ENCODE measurements around the gene SLC35G3. TPM values are rescaled to one million over a fixed set of nuclear protein-coding genes. Genes with fewer than 3 reads are reported as not detected.

Gene SLC35G3
- polyA plus RNA-seq, 1 of the 3 experiments (the other 2 are of a cell fraction) = not detected

DNA sequence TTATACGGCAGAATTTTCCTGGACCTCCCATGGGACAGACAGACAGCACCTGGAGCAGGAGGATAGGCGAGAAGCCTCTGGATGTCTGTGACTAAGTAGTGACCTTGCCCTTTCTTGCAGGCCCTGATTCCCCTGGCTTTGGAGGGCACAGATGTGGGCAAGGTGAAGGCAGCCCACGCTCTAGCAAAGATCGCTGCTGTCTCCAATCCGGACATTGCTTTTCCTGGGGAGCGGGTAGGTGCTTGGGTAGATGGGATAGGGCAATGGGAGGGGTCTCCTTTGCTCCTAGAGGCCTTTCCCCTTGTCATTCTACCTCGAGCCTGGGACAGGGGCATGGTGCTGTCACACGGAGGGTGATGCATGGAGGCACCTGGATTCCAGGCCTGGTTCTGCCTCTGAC, 17.3 kb downstream of the SLC35G3 start (continued):
- TF ChIP-seq, protein P1, sequence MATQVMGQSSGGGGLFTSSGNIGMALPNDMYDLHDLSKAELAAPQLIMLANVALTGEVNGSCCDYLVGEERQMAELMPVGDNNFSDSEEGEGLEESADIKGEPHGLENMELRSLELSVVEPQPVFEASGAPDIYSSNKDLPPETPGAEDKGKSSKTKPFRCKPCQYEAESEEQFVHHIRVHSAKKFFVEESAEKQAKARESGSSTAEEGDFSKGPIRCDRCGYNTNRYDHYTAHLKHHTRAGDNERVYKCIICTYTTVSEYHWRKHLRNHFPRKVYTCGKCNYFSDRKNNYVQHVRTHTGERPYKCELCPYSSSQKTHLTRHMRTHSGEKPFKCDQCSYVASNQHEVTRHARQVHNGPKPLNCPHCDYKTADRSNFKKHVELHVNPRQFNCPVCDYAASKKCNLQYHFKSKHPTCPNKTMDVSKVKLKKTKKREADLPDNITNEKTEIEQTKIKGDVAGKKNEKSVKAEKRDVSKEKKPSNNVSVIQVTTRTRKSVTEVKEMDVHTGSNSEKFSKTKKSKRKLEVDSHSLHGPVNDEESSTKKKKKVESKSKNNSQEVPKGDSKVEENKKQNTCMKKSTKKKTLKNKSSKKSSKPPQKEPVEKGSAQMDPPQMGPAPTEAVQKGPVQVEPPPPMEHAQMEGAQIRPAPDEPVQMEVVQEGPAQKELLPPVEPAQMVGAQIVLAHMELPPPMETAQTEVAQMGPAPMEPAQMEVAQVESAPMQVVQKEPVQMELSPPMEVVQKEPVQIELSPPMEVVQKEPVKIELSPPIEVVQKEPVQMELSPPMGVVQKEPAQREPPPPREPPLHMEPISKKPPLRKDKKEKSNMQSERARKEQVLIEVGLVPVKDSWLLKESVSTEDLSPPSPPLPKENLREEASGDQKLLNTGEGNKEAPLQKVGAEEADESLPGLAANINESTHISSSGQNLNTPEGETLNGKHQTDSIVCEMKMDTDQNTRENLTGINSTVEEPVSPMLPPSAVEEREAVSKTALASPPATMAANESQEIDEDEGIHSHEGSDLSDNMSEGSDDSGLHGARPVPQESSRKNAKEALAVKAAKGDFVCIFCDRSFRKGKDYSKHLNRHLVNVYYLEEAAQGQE (IDR thresholded peaks at IDR 0.05; ENCODE audit: low read depth, low read length) = no peak
- TF ChIP-seq TEAD4 (IDR thresholded peaks at IDR 0.05; ENCODE audit: borderline replicate concordance, insufficient read depth) = no peak
- no peak for TF ChIP-seq TCF12 (IDR thresholded peaks at IDR 0.05)

DNA sequence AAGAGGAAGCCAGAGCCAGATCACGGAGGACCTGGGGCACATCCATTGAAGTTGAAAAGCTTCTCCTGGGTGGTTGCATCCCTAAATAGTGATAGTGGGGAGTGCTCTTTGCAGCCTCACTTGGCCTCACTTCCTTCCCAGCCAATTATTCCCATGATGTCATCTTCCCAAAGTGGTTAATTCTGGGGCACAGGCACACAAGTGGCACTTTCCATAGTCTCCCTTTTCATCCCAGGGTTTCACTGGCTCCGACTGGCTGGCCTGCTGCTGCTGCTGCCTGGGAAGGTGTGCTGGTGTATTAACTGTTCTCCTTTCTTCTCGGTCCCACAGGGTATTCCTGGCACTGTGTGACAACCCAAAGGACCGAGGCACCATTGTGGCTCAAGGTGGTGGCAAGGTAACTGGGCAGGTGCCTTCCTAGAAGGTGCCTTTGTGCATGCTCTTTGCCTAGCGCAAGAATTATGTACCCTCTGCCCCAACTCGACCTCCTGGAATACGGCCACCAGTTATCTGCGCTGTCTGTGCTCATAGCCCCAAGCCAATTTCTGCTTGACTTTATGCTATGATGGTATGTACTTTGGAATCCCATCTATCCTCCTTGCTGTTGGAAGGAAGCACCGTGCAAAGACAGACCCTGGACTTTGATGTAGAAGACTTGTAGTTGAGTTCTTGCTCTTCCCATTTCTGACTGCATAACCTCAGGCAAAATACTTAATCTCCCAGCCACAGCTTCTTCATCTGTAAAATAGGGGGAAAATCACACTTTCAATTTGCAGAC, 18.4 kb downstream of the SLC35G3 start:
- 18% methylated on average over 9 of the region's 9 CpGs for WGBS (ENCODE audit: low lambda C conversion rate)
- TF ChIP-seq YY1 (IDR thresholded peaks at IDR 0.05; ENCODE audit: low read depth) (no peak), TEAD4 (IDR thresholded peaks at IDR 0.05; ENCODE audit: borderline replicate concordance, insufficient read depth) (no peak), ELF1 (IDR thresholded peaks at IDR 0.05) (no peak), RCOR1 (IDR thresholded peaks at IDR 0.05; ENCODE audit: low read length) (no peak), NFIC (IDR thresholded peaks at IDR 0.05; ENCODE audit: borderline replicate concordance) (no peak), GATA2 (CRISPR knock-in tag; IDR thresholded peaks at IDR 0.05) (no peak), MEF2A (IDR thresholded peaks at IDR 0.05; ENCODE audit: borderline replicate concordance, low read depth) (no peak), SMC3 (IDR thresholded peaks at IDR 0.05; ENCODE audit: low read depth, low read length) (no peak), RAD21 (IDR thresholded peaks at IDR 0.05; ENCODE audit: low read length) (no peak)
- TF ChIP-seq, protein P2, sequence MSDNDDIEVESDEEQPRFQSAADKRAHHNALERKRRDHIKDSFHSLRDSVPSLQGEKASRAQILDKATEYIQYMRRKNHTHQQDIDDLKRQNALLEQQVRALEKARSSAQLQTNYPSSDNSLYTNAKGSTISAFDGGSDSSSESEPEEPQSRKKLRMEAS (IDR thresholded peaks at IDR 0.05; ENCODE audit: low read depth) = no peak
- TF ChIP-seq, protein P3, sequence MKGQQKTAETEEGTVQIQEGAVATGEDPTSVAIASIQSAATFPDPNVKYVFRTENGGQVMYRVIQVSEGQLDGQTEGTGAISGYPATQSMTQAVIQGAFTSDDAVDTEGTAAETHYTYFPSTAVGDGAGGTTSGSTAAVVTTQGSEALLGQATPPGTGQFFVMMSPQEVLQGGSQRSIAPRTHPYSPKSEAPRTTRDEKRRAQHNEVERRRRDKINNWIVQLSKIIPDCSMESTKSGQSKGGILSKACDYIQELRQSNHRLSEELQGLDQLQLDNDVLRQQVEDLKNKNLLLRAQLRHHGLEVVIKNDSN (IDR thresholded peaks at IDR 0.05; ENCODE audit: borderline replicate concordance, low read depth) = no peak
- TF ChIP-seq, protein P4, sequence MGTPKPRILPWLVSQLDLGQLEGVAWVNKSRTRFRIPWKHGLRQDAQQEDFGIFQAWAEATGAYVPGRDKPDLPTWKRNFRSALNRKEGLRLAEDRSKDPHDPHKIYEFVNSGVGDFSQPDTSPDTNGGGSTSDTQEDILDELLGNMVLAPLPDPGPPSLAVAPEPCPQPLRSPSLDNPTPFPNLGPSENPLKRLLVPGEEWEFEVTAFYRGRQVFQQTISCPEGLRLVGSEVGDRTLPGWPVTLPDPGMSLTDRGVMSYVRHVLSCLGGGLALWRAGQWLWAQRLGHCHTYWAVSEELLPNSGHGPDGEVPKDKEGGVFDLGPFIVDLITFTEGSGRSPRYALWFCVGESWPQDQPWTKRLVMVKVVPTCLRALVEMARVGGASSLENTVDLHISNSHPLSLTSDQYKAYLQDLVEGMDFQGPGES (IDR thresholded peaks at IDR 0.05; ENCODE audit: low read depth, low read length) = no peak
- TF ChIP-seq, protein P5, sequence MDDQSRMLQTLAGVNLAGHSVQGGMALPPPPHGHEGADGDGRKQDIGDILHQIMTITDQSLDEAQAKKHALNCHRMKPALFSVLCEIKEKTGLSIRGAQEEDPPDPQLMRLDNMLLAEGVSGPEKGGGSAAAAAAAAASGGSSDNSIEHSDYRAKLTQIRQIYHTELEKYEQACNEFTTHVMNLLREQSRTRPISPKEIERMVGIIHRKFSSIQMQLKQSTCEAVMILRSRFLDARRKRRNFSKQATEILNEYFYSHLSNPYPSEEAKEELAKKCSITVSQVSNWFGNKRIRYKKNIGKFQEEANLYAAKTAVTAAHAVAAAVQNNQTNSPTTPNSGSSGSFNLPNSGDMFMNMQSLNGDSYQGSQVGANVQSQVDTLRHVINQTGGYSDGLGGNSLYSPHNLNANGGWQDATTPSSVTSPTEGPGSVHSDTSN (IDR thresholded peaks at IDR 0.05) = no peak
- TF ChIP-seq, protein P1 (IDR thresholded peaks at IDR 0.05; ENCODE audit: low read depth, low read length) = no peak
- TF ChIP-seq, protein P6, sequence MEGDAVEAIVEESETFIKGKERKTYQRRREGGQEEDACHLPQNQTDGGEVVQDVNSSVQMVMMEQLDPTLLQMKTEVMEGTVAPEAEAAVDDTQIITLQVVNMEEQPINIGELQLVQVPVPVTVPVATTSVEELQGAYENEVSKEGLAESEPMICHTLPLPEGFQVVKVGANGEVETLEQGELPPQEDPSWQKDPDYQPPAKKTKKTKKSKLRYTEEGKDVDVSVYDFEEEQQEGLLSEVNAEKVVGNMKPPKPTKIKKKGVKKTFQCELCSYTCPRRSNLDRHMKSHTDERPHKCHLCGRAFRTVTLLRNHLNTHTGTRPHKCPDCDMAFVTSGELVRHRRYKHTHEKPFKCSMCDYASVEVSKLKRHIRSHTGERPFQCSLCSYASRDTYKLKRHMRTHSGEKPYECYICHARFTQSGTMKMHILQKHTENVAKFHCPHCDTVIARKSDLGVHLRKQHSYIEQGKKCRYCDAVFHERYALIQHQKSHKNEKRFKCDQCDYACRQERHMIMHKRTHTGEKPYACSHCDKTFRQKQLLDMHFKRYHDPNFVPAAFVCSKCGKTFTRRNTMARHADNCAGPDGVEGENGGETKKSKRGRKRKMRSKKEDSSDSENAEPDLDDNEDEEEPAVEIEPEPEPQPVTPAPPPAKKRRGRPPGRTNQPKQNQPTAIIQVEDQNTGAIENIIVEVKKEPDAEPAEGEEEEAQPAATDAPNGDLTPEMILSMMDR (IDR thresholded peaks at IDR 0.05) = no peak
- ChIA-PET POLR2A (no interaction called here), CTCF (no interaction called here)
- no peak for DNase-seq
- Histone ChIP-seq H3K4me2 (no peak overlapping the region), H3F3A (replicated peaks; ENCODE audit: insufficient read depth) (no peaks in the 10 kb centered on the region), H3K9me2 (no peaks in the 10 kb centered on the region), H3K79me2 (ENCODE audit: insufficient read depth) (no peaks in the 10 kb centered on the region), H3K9me3 (no peaks in the 10 kb centered on the region), H3K4me3 (ENCODE audit: low read depth in 2 of 2, low read length in 1 of 2) (no peak overlapping the region), H3K4me1 (ENCODE audit: control insufficient read depth in 1 of 2, insufficient read depth in 2 of 2, low read depth in 1 of 2, low read length in 1 of 2) (no peaks in the 10 kb centered on the region), H3K27me3 (ENCODE audit: insufficient read depth) (peaks cover 38% of the 10 kb centered on the region; the same call in 1 of the 2 replicates), H2AFZ (ENCODE audit: low read depth) (no peak overlapping the region), H3K36me3 (replicated peaks in 1 of 2; ENCODE audit: control insufficient read depth in 1 of 2, insufficient read depth in 2 of 2, low read length in 1 of 2) (no peaks in the 10 kb centered on the region), H3K9ac (no peak overlapping the region), H4K20me1 (ENCODE audit: insufficient read depth) (no peaks in the 10 kb centered on the region), H3K27ac (ENCODE audit: low read depth in 2 of 2, low read length in 1 of 2) (no peak overlapping the region)
